ENCODE measurements around the gene CNKSR3.

Gene CNKSR3

DNA sequence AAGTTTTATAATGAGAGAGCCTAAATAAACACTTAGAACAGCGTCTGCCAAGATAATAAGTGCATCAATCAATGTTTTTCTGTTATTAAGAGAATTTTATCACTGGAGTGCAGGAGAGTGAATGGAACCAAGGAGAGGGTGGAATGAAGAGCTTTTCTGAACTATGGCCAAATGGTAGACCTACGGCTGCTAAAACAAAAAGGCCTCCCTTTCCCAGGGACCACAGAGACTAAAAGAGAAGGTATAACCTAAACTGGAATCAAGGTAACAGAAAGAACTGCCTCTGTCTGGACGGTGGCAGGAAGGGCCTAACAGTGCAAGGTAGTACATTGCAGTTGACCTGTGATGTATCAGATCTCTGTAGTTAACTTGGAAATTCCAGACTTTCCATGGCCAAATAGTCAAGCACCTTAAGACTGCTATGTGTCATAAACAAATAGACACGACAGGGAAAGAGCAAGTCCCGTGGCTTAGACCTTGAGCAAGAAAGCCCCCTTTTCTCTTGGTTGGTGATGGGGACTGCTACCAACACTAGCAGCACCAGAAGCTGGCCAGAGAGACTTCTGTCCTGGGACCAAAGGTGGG is 5.5 kb downstream of the CNKSR3 start:
- Histone ChIP-seq H3K27me3 (ENCODE audit: insufficient read depth, low read depth, severe bottlenecking) (peaks cover 7% of the 10 kb centered on the region), H3K4me3 (ENCODE audit: low read depth, low read length) (no peak overlapping the region), H3K36me3 (no peaks in the 10 kb centered on the region), H3K27ac (no peak overlapping the region), H3K9me3 (ENCODE audit: severe bottlenecking) (no peaks in the 10 kb centered on the region)
- no peak for DNase-seq
- TF ChIP-seq, protein P1, sequence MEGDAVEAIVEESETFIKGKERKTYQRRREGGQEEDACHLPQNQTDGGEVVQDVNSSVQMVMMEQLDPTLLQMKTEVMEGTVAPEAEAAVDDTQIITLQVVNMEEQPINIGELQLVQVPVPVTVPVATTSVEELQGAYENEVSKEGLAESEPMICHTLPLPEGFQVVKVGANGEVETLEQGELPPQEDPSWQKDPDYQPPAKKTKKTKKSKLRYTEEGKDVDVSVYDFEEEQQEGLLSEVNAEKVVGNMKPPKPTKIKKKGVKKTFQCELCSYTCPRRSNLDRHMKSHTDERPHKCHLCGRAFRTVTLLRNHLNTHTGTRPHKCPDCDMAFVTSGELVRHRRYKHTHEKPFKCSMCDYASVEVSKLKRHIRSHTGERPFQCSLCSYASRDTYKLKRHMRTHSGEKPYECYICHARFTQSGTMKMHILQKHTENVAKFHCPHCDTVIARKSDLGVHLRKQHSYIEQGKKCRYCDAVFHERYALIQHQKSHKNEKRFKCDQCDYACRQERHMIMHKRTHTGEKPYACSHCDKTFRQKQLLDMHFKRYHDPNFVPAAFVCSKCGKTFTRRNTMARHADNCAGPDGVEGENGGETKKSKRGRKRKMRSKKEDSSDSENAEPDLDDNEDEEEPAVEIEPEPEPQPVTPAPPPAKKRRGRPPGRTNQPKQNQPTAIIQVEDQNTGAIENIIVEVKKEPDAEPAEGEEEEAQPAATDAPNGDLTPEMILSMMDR (IDR thresholded peaks at IDR 0.05; ENCODE audit: low read depth, low read length) = no peak

DNA sequence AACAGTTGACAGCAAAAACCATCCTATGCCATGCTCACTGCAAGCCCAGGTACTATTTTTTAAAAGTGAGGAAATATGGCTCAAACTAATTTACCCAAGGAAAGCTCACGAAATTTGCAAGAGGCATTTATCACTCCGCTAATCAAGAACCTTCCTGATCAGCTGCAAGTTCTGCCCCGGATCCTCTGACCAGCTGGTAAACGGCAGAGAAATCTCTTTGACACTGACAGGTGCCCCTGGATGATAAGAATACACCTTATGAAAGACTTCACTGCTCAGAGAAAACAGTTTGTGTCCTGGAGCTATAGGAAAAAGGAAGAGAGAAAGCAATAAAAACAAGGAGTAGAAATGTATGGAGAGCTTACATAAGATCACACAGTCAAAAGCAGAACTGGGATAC is 6.4 kb downstream of the CNKSR3 start:
- TF ChIP-seq, protein P1 (IDR thresholded peaks at IDR 0.05; ENCODE audit: low read depth, low read length) = no peak
- Histone ChIP-seq H3K9me3 (ENCODE audit: severe bottlenecking) (no peaks in the 10 kb centered on the region), H3K36me3 (no peaks in the 10 kb centered on the region), H3K4me3 (ENCODE audit: low read depth, low read length) (no peak overlapping the region), H3K27me3 (ENCODE audit: insufficient read depth, low read depth, severe bottlenecking) (peaks cover 3% of the 10 kb centered on the region), H3K27ac (no peak overlapping the region)
- no peak for DNase-seq

DNA sequence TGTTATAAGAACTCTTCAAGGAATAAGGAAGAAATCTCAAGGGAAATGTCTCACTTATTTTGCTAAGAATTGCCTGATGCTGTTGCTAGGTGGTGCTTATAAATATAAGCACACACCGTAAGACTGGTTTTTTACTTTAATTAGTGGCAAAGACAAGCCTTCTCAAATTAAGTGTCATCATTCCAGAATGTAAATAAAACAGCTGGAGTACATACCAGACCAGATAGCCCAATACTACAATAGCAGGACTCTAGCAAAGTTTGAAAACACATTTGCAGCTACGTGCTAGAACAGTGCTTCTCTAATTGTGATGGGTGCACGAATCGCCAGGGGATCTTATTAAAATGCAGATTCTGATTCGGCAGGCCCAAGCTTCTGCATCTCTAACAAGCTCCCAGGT is 6.8 kb downstream of the CNKSR3 start:
- H3K4me3 ChIP-seq (ENCODE audit: low read depth, low read length) = no peak overlapping the region
- DNase-seq = no peak
- no peak overlapping the region for H3K27ac ChIP-seq
- H3K27me3 ChIP-seq (ENCODE audit: insufficient read depth, low read depth, severe bottlenecking) = no peaks in the 10 kb centered on the region
- H3K9me3 ChIP-seq (ENCODE audit: severe bottlenecking) = no peaks in the 10 kb centered on the region
- TF ChIP-seq, protein P1 (IDR thresholded peaks at IDR 0.05; ENCODE audit: low read depth, low read length) = no peak
- no peaks in the 10 kb centered on the region for H3K36me3 ChIP-seq

DNA sequence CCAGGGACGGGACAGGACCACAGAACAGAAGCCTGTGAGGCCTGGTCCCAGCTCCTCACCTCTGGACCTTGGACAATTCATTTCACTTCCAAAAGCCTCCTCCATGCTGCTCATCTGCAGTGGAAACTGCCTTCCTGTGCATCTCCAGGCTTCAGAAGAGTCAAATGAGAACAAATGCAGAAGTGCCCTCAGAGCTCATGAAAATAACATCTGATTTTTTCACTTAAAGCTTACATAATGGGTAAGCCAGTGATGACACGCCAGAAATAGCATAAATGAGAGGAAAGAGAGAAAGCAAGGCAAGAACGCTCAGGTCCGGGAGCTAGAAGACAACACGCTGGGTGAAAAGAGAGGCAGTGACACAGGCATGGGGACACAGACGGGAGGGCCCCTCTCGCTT is 7.9 kb downstream of the CNKSR3 start:
- H3K27ac ChIP-seq = no peak overlapping the region
- H3K27me3 ChIP-seq (ENCODE audit: insufficient read depth, low read depth, severe bottlenecking) = no peaks in the 10 kb centered on the region
- H3K36me3 ChIP-seq = no peaks in the 10 kb centered on the region
- TF ChIP-seq, protein P1 (IDR thresholded peaks at IDR 0.05; ENCODE audit: low read depth, low read length) = no peak
- no peaks in the 10 kb centered on the region for H3K9me3 ChIP-seq (ENCODE audit: severe bottlenecking)
- H3K4me3 ChIP-seq (ENCODE audit: low read depth, low read length) = no peak overlapping the region
- DNase-seq = no peak

DNA sequence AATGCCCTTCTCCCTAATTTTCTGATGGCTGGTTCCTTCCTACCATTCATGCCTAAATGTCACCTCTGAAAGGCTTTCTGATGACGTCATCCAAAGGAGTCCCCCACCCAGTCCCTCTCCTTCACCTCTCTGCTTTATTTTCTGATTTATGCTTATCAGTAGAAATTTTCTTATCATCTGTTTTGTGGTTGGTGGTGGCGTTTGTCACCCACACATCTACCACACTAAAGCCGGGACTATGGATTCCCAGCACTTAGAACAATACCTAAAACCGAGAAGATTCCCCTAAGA is 9.0 kb downstream of the CNKSR3 start:
- TF ChIP-seq, protein P1 (IDR thresholded peaks at IDR 0.05; ENCODE audit: low read depth, low read length) = no peak
- no peak for DNase-seq
- Histone ChIP-seq H3K4me3 (ENCODE audit: low read depth, low read length) (no peak overlapping the region), H3K36me3 (no peaks in the 10 kb centered on the region), H3K27ac (no peak overlapping the region), H3K27me3 (ENCODE audit: insufficient read depth, low read depth, severe bottlenecking) (no peaks in the 10 kb centered on the region), H3K9me3 (ENCODE audit: severe bottlenecking) (no peaks in the 10 kb centered on the region)

Data from WERI-Rb-1 (cell line).